Mucosa of descending colon (tissue), 3 donors: ENCODE measurements around the gene FBXO22. TPM values are rescaled to one million over a fixed set of nuclear protein-coding genes. Genes with fewer than 3 reads are reported as not detected.
"Not testable (repeated sequence)": the region's sequence is repeated elsewhere in the genome, so short reads cannot be mapped to it uniquely, and the experiment has no call there.

Experiments used
- ATAC-seq: fragments of 200-7000 bp; cut with Tn5 transposase; one replicate; pipeline ENCODE4 v1.9.1; 2020; ENCODE audit warnings: mild to moderate bottlenecking, moderate library complexity
- DNase-seq, 3 donors: peaks; one replicate each; pipeline ENCODE4 v3.0.0-alpha.2; 2020
- H3K36me3 ChIP-seq: fragments of 200-600 bp; one replicate; pipeline ENCODE4 v1.8.0; 2021; ENCODE audit warnings: low read depth, mild to moderate bottlenecking
- H3K4me1 ChIP-seq: fragments of 200-600 bp; one replicate; pipeline ENCODE4 v1.8.0; 2021; ENCODE audit warnings: low read depth, mild to moderate bottlenecking
- H3K4me3 ChIP-seq: fragments of 200-600 bp; one replicate; pipeline ENCODE4 v1.8.0; 2021; ENCODE audit warnings: mild to moderate bottlenecking
- H3K9me3 ChIP-seq: fragments of 200-600 bp; one replicate; pipeline ENCODE4 v1.8.0; 2021; ENCODE audit warnings: mild to moderate bottlenecking
- intact Hi-C, 2 donors: fragments of 100-400 bp; cut with DNase I in 1 of 2; cut with micrococcal nuclease in 1 of 2; formaldehyde crosslinking; loops; one replicate each; pipeline versions ENCODE4 v1.11.0 to v1.11.1; 2022; cut with DNase I, micrococcal nuclease
- total RNA-seq, 3 donors: library from RNA; stranded (reverse); fragmentation: NEBNext Ultra II Directional in 2 of 3; extraction: Animal tissue kit (Norgen Biotek cat#: 25700) in 2 of 3; gene quantifications; one replicate each; pipeline versions ENCODE4 v1.2.1 to v1.2.4, GENCODE V29; 2021 to 2023
- TF ChIP-seq, protein P1 (sequence below): fragments of 200-600 bp; IDR thresholded peaks from one replicate; pipeline ENCODE4 v1.8.0; 2022; ENCODE audit warnings: antibody characterized with exemption, mild to moderate bottlenecking
- donor health status: DM: no; HTN: no; CAD: no; lungs with moderate emphysema.
- donor health status: DM: no; HTN: no; CAD: no.
- donor health status: DM: no; HTN: yes; CAD: no.

FBXO22 gene
- total RNA-seq, 3 donors from 2014 or later = 19.4 to 27.8 (median 20.7) TPM

DNA sequence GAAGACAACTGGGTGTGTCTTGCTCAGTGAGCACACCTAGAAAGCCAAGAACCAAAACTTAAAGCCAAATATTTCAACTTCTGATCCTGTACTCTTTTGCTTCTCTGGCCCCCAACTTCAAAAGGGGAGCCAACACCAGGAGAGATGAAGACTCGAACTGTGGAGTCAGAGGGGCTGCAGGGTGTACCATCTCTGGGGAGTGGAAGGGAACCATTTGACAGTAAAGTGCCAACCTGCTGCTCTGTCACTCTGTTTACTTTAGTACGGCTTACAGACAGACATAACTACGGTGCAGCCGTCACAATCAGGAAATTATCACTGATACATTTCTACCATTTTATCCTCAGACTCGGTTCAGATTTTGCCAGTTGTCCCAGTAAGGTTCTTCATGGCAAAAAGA, 1.6 kb downstream of the FBXO22 start:
- Histone ChIP-seq H3K36me3 (no peaks in the 10 kb centered on the region), H3K4me1 (peaks cover 15% of the 10 kb centered on the region), H3K9me3 (no peaks in the 10 kb centered on the region), H3K4me3 (no peak overlapping the region)
- intact Hi-C loops = no loop called here
- TF ChIP-seq, protein P1, sequence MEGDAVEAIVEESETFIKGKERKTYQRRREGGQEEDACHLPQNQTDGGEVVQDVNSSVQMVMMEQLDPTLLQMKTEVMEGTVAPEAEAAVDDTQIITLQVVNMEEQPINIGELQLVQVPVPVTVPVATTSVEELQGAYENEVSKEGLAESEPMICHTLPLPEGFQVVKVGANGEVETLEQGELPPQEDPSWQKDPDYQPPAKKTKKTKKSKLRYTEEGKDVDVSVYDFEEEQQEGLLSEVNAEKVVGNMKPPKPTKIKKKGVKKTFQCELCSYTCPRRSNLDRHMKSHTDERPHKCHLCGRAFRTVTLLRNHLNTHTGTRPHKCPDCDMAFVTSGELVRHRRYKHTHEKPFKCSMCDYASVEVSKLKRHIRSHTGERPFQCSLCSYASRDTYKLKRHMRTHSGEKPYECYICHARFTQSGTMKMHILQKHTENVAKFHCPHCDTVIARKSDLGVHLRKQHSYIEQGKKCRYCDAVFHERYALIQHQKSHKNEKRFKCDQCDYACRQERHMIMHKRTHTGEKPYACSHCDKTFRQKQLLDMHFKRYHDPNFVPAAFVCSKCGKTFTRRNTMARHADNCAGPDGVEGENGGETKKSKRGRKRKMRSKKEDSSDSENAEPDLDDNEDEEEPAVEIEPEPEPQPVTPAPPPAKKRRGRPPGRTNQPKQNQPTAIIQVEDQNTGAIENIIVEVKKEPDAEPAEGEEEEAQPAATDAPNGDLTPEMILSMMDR = no peak
- no peak for DNase-seq
- ATAC-seq = no peak

DNA sequence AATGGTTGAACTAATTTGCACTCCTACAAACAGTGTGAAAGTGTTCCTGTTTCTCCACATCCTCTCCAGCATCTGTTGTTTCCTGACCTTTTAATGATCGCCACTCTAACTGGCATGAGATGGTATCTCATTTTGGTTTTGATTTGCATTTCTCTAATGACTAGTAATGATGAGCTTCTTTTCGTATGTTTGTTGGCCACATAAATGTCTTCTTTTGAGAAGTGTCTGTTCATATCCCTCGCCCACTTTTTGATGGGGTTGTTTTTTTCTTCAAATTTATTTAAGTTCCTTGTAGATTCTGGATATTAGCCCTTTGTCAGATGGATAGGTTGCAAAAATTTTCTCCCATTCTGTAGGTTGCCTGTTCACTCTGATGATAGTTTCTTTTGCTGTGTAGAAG, 6.7 kb downstream of the FBXO22 start:
- ATAC-seq, H3K9me3 ChIP-seq, intact Hi-C loops: not testable (repeated sequence)

GRCh38 chr15:75916978-75917377, 13.3 kb downstream of the FBXO22 start:
- H3K36me3 ChIP-seq = no peaks in the 10 kb centered on the region
- ATAC-seq (no peak), DNase-seq (no peak)
- H3K4me1 ChIP-seq = peaks cover 2% of the 10 kb centered on the region
- intact Hi-C loops = no loop called here
- H3K9me3 ChIP-seq = no peaks in the 10 kb centered on the region
- TF ChIP-seq, protein P1 = no peak
- H3K4me3 ChIP-seq = no peak overlapping the region

More for the DNA sequence above, 6.7 kb downstream of the FBXO22 start:
- not testable (repeated sequence) for H3K4me3 ChIP-seq, DNase-seq, H3K36me3 ChIP-seq, H3K4me1 ChIP-seq

DNA sequence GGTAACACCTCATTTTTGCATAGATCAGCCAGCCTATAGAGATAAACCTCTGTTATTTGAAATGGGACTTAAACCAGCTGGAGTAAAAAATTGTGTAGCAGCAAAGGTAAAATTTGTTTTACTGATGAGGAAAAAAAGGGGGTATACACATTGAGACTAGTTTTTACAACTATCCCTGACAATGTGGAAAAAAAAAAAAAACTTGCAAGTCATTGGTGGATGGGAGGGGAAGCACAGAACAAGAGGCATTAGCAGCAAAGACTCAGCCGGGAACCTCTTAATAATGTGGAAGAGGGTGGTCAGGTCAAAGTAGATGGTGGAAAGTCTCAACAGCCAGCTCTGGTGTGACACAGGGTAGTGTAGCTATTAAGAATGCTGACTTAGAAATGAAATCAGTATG, 14.5 kb downstream of the FBXO22 start:
- DNase-seq (no peak), ATAC-seq (no peak)
- Histone ChIP-seq H3K4me1 (peaks cover 12% of the 10 kb centered on the region), H3K9me3 (no peaks in the 10 kb centered on the region), H3K36me3 (no peaks in the 10 kb centered on the region), H3K4me3 (no peak overlapping the region)
- TF ChIP-seq, protein P1 = no peak
- intact Hi-C loops = no loop called here

GRCh38 chr15:75920079-75920478, 16.4 kb downstream of the FBXO22 start:
- peaks cover 12% of the 10 kb centered on the region for H3K4me1 ChIP-seq
- intact Hi-C loops = no loop called here
- H3K9me3 ChIP-seq = no peaks in the 10 kb centered on the region
- no peak for ATAC-seq
- TF ChIP-seq, protein P1 = no peak
- H3K36me3 ChIP-seq = no peaks in the 10 kb centered on the region
- no peak for DNase-seq
- no peak overlapping the region for H3K4me3 ChIP-seq

DNA sequence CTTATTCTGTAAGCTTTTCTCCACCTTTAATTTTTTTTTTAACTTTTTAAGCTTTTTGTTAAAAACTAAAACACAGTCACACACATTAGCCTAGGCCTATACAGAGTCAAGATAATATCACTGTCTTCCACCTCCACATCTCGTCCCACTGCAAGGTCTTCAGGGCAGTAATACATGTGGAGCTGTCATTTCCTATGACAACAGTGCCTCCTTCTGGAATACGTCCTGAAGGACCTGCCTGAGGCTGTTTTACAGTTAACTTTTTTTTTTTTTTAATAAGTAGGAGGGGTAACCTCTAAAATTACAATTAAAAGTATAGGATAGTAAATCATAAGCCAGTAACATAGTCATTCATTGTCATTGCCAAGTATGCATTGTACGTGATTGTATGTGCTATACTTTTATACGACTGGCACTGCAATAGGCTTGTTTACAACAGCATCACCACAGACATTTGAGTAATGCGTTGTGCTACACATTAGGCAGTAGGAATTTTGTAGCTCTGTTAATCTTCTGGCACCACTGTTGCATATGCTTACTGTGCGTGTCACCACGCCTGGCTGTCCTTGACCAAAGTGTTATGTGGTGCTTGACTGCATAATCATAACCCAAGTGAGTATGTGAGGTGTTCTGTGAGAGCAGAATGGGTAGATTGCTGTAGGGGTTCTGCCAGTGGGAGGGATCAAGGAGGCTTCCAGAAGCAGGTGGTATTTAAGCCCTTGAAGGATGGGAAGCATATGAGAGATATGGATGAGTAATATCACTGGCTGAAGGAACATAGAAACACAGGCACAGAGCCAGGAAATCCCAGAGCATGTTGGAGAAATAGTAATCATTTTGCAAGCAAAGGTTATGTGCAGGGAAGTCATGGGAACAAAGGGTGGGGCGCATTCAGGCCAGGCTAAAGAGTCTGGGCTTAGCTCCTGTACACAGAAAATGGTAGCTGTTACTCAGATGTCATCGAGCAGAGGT, 18.3 kb downstream of the FBXO22 start:
- intact Hi-C loops = no loop called here
- peak in 2 of 3 donors; percentile 40 to 80 for DNase-seq
- ATAC-seq = peak; percentile 90

More for the DNA sequence above, 18.3 kb downstream of the FBXO22 start:
- no peaks in the 10 kb centered on the region for H3K36me3 ChIP-seq
- H3K9me3 ChIP-seq = no peaks in the 10 kb centered on the region
- H3K4me1 ChIP-seq = peaks cover 12% of the 10 kb centered on the region
- TF ChIP-seq, protein P1 = peak; percentile 23
- no peak overlapping the region for H3K4me3 ChIP-seq
